Measurements from ENCODE around the gene POLR3K. TPM values are rescaled to one million over a fixed set of nuclear protein-coding genes. Genes with fewer than 3 reads are reported as not detected.

POLR3K gene
- total and polyA plus RNA-seq, 2 donors (not counting 3 experiments of a cell fraction or from before 2014, with no cell fraction given) = 20.6 to 33.2 TPM

GRCh38 chr16:58491-59439 is 5.4 kb upstream of the POLR3K start:
- ChIA-PET CTCF (interaction anchor here (1.1 kb wide), 1 partner anchor 39 kb away, joined by 6 read pairs; no protein-coding TSS in a partner anchor), POLR2A (no interaction called here)
- DNase-seq (ENCODE audit: low read depth, low spot score) (no peak), FAIRE-seq (no peak)
- H3K4me2 ChIP-seq (ENCODE audit: insufficient read depth, low read length) = no peak overlapping the region
- peaks cover 3% of the 10 kb centered on the region for H3K4me1 ChIP-seq (ENCODE audit: control insufficient read depth, extremely low read depth, insufficient read depth, low read length)
- H3K79me2 ChIP-seq (ENCODE audit: control insufficient read depth, insufficient read depth, low read length) = peaks cover 2% of the 10 kb centered on the region
- dilution Hi-C loops (cut with MboI; ENCODE audit: extremely low pct_ligation_motif_present, low sequenced_read_pairs) (no loop called here), intact Hi-C loops (cut with micrococcal nuclease) (no loop called here)
- no peaks in the 10 kb centered on the region for H3K9me3 ChIP-seq (replicated peaks; ENCODE audit: control insufficient read depth, insufficient read depth, low read length)
- no peaks in the 10 kb centered on the region for H4K20me1 ChIP-seq (replicated peaks; ENCODE audit: control insufficient read depth, extremely low read depth, insufficient read depth, low read length)
- H2AFZ ChIP-seq (ENCODE audit: low read depth, low read length) = no peak overlapping the region
- H3K9ac ChIP-seq (replicated peaks; ENCODE audit: extremely low read depth, insufficient read depth, low read length) = no peak overlapping the region
- H3K36me3 ChIP-seq (ENCODE audit: control insufficient read depth in 2 of 2, extremely low read depth in 1 of 2, insufficient read depth in 2 of 2, low read length in 2 of 2) = peaks cover 0 to 66% of the 10 kb centered on the region in 2 experiments
- BruUV-seq (replicated peaks) = no TSS peak
- no peak overlapping the region for H3K27ac ChIP-seq (ENCODE audit: insufficient read depth, low read depth, low read length)
- H3K4me3 ChIP-seq (replicated peaks in 1 of 3; ENCODE audit: insufficient read depth in 1 of 3, low read depth in 1 of 3, low read length in 3 of 3) = no peak overlapping the region
- no peaks in the 10 kb centered on the region for H3K9me1 ChIP-seq (replicated peaks; ENCODE audit: control insufficient read depth, extremely low read depth, insufficient read depth, low read length)
- TF ChIP-seq POLR2AphosphoS5 (IDR thresholded peaks at IDR 0.05; ENCODE audit: insufficient read depth, low read depth, low read length) = peak; percentile 9
- TF ChIP-seq POLR2A (IDR thresholded peaks at IDR 0.05; ENCODE audit: low read depth, low read length) = no peak
- no peaks in the 10 kb centered on the region for H3K27me3 ChIP-seq (ENCODE audit: control insufficient read depth in 2 of 2, insufficient read depth in 2 of 2, low read length in 2 of 2)

- H3K27me3 ChIP-seq (ENCODE audit: control insufficient read depth in 2 of 2, insufficient read depth in 2 of 2, low read length in 2 of 2) = no peaks in the 10 kb centered on the region
- TF ChIP-seq GATA2 (IDR thresholded peaks at IDR 0.05; ENCODE audit: insufficient read depth, insufficient read length, low read depth, low read length) = no peak
- TF ChIP-seq MAX (IDR thresholded peaks at IDR 0.05; ENCODE audit: insufficient read depth, insufficient read length) = no peak
- TF ChIP-seq FOS (IDR thresholded peaks at IDR 0.05; ENCODE audit: borderline replicate concordance, insufficient read depth, low read length) = no peak
- no peak for TF ChIP-seq EZH2 (IDR thresholded peaks at IDR 0.05; ENCODE audit: borderline replicate concordance, low read depth, low read length, severe bottlenecking)
- TF ChIP-seq MYC (IDR thresholded peaks at IDR 0.05; ENCODE audit: low read depth, low read length) = no peak
- TF ChIP-seq CTCF (IDR thresholded peaks at IDR 0.05; ENCODE audit: extremely low read depth in 1 of 2, insufficient read depth in 1 of 2, low read depth in 1 of 2, low read length in 2 of 2) = no peak
- TF ChIP-seq POLR2A (IDR thresholded peaks at IDR 0.05; ENCODE audit: low read depth, low read length) = no peak
- no peak for TF ChIP-seq POLR2AphosphoS5 (IDR thresholded peaks at IDR 0.05; ENCODE audit: insufficient read depth, low read depth, low read length)
- no peak for TF ChIP-seq JUN (IDR thresholded peaks at IDR 0.05; ENCODE audit: borderline replicate concordance, insufficient read depth, insufficient read length, low read depth)
- H3K9ac ChIP-seq (replicated peaks; ENCODE audit: extremely low read depth, insufficient read depth, low read length) = no peak overlapping the region
- H3K79me2 ChIP-seq (ENCODE audit: control insufficient read depth, insufficient read depth, low read length) = peaks cover 3% of the 10 kb centered on the region
- DNase-seq (ENCODE audit: low read depth, low spot score) (no peak), FAIRE-seq (no peak)
- H3K27ac ChIP-seq (ENCODE audit: insufficient read depth, low read depth, low read length) = no peak overlapping the region
- intact Hi-C loops (cut with micrococcal nuclease) (no loop called here), dilution Hi-C loops (cut with MboI; ENCODE audit: extremely low pct_ligation_motif_present, low sequenced_read_pairs) (no loop called here)
- H3K9me3 ChIP-seq (replicated peaks; ENCODE audit: control insufficient read depth, insufficient read depth, low read length) = no peaks in the 10 kb centered on the region
- peaks cover 0 to 56% of the 10 kb centered on the region in 2 experiments for H3K36me3 ChIP-seq (ENCODE audit: control insufficient read depth in 2 of 2, extremely low read depth in 1 of 2, insufficient read depth in 2 of 2, low read length in 2 of 2)
- ChIA-PET POLR2A (no interaction called here), CTCF (interaction anchor here (1.1 to 2.7 kb wide), 2 partner anchors 8 to 40 kb away, joined by 6 to 17 read pairs; no protein-coding TSS in a partner anchor)
- H3K4me3 ChIP-seq (replicated peaks in 1 of 3; ENCODE audit: insufficient read depth in 1 of 3, low read depth in 1 of 3, low read length in 3 of 3) = no peak overlapping the region
- H2AFZ ChIP-seq (ENCODE audit: low read depth, low read length) = no peak overlapping the region
- no peaks in the 10 kb centered on the region for H4K20me1 ChIP-seq (replicated peaks; ENCODE audit: control insufficient read depth, extremely low read depth, insufficient read depth, low read length)
- H3K4me2 ChIP-seq (ENCODE audit: insufficient read depth, low read length) = no peak overlapping the region
- peaks cover 3% of the 10 kb centered on the region for H3K4me1 ChIP-seq (ENCODE audit: control insufficient read depth, extremely low read depth, insufficient read depth, low read length)
- no peaks in the 10 kb centered on the region for H3K9me1 ChIP-seq (replicated peaks; ENCODE audit: control insufficient read depth, extremely low read depth, insufficient read depth, low read length)
- no TSS peak for BruUV-seq (replicated peaks)
These were observed 4.3 kb upstream of the POLR3K start for GRCh38 chr16:57711-58110.

Measured in endothelial cell of umbilical vein (primary cell).